ENCODE results near the gene ATCAY. TPM values are rescaled to one million over a fixed set of nuclear protein-coding genes. Genes with fewer than 3 reads are reported as not detected.
"Not testable (repeated sequence)": the region's sequence is repeated elsewhere in the genome, so short reads cannot be mapped to it uniquely, and the experiment has no call there.

The ATCAY gene
- polyA plus RNA-seq, 6 donors from 2014 or later: not detected

GRCh38 chr19:3950871-3951861 lies 70.7 kb downstream of the ATCAY start:
- peaks cover 0 to 12% (median 9%) of the 10 kb centered on the region in 3 donors for H3K27me3 Mint-ChIP-seq
- H3K9me3 Mint-ChIP-seq: peaks cover 0 to 3% (median 0%) of the 10 kb centered on the region in 7 donors
- peak in 1 of 2 donors; percentile 18 for ATAC-seq (ENCODE audit: low read depth in 2 of 2)
- H3K27ac Mint-ChIP-seq: peak overlapping the region in 3 of 6 donors; percentile 5 to 59 (median 42)
- peak overlapping the region; percentile 61 to 86 (median 76) for H3K4me3 Mint-ChIP-seq
- H3K36me3 Mint-ChIP-seq: no peaks in the 10 kb centered on the region
- peaks cover 8 to 12% (median 10%) of the 10 kb centered on the region in 3 donors for H3K4me1 Mint-ChIP-seq
- no peak for DNase-seq

- not testable (repeated sequence) for H3K36me3 Mint-ChIP-seq; H3K27me3 Mint-ChIP-seq; H3K4me1 Mint-ChIP-seq; H3K9me3 Mint-ChIP-seq; DNase-seq; ATAC-seq (ENCODE audit: low read depth in 2 of 2)
- H3K4me3 Mint-ChIP-seq: peak overlapping the region in 3 of 8 donors; percentile 25 to 66 (median 56)
- peak overlapping the region in 2 of 6 donors; percentile 37 to 82 for H3K27ac Mint-ChIP-seq
Measured at GRCh38 chr19:3952755-3953276, 72.3 kb downstream of the ATCAY start.

GRCh38 chr19:3954107-3954506 lies 73.6 kb downstream of the ATCAY start:
- ATAC-seq (ENCODE audit: low read depth in 2 of 2) (no peak), DNase-seq (no peak)
- no peaks in the 10 kb centered on the region for H3K36me3 Mint-ChIP-seq
- no peaks in the 10 kb centered on the region for H3K9me3 Mint-ChIP-seq
- no peak overlapping the region for H3K27ac Mint-ChIP-seq
- H3K27me3 Mint-ChIP-seq: peaks cover 0 to 5% (median 0%) of the 10 kb centered on the region in 3 donors
- peaks cover 8 to 10% (median 8%) of the 10 kb centered on the region in 3 donors for H3K4me1 Mint-ChIP-seq
- H3K4me3 Mint-ChIP-seq: no peak overlapping the region

GRCh38 chr19:3955276-3955675 lies 74.8 kb downstream of the ATCAY start:
- H3K27ac Mint-ChIP-seq: peak overlapping the region in 1 of 6 donors; percentile 38
- H3K4me3 Mint-ChIP-seq; H3K36me3 Mint-ChIP-seq; H3K4me1 Mint-ChIP-seq; H3K27me3 Mint-ChIP-seq; ATAC-seq (ENCODE audit: low read depth in 2 of 2); DNase-seq; H3K9me3 Mint-ChIP-seq: not testable (repeated sequence)

GRCh38 chr19:3955688-3956087 lies 75.2 kb downstream of the ATCAY start:
- H3K36me3 Mint-ChIP-seq: no peaks in the 10 kb centered on the region
- H3K9me3 Mint-ChIP-seq: no peaks in the 10 kb centered on the region
- no peak overlapping the region for H3K4me3 Mint-ChIP-seq
- peak overlapping the region in 1 of 6 donors; percentile 38 for H3K27ac Mint-ChIP-seq
- ATAC-seq (ENCODE audit: low read depth in 2 of 2): no peak
- H3K27me3 Mint-ChIP-seq: peaks cover 0 to 5% (median 0%) of the 10 kb centered on the region in 3 donors
- peaks cover 8 to 10% (median 8%) of the 10 kb centered on the region in 3 donors for H3K4me1 Mint-ChIP-seq
- no peak for DNase-seq

- DNase-seq (no peak), ATAC-seq (ENCODE audit: low read depth in 2 of 2) (no peak)
- Mint-ChIP-seq H3K27me3 (no peaks in the 10 kb centered on the region), H3K36me3 (no peaks in the 10 kb centered on the region), H3K27ac (no peak overlapping the region), H3K4me3 (no peak overlapping the region), H3K9me3 (no peaks in the 10 kb centered on the region), H3K4me1 (no peaks in the 10 kb centered on the region)
Measured at GRCh38 chr19:3958836-3959765, 78.6 kb downstream of the ATCAY start.

GRCh38 chr19:3959766-3960131 lies 79.3 kb downstream of the ATCAY start:
- DNase-seq (no peak), ATAC-seq (ENCODE audit: low read depth in 2 of 2) (no peak)
- H3K27ac Mint-ChIP-seq: no peak overlapping the region
- H3K4me3 Mint-ChIP-seq: no peak overlapping the region
- no peaks in the 10 kb centered on the region for H3K27me3 Mint-ChIP-seq
- H3K36me3 Mint-ChIP-seq: no peaks in the 10 kb centered on the region
- no peaks in the 10 kb centered on the region for H3K9me3 Mint-ChIP-seq
- no peaks in the 10 kb centered on the region for H3K4me1 Mint-ChIP-seq

- ATAC-seq (ENCODE audit: low read depth in 2 of 2) (no peak), DNase-seq (no peak)
- no peaks in the 10 kb centered on the region for H3K36me3 Mint-ChIP-seq
- H3K4me1 Mint-ChIP-seq: peaks cover 0 to 2% (median 0%) of the 10 kb centered on the region in 3 donors
- H3K27me3 Mint-ChIP-seq: no peaks in the 10 kb centered on the region
- no peaks in the 10 kb centered on the region for H3K9me3 Mint-ChIP-seq
- no peak overlapping the region for H3K4me3 Mint-ChIP-seq
- H3K27ac Mint-ChIP-seq: no peak overlapping the region
Measured at GRCh38 chr19:3961007-3961406, 80.5 kb downstream of the ATCAY start.

GRCh38 chr19:3963458-3964255 lies 83.2 kb downstream of the ATCAY start:
- Mint-ChIP-seq H3K27me3 (no peaks in the 10 kb centered on the region), H3K4me1 (peaks cover 5 to 13% (median 6%) of the 10 kb centered on the region in 3 donors), H3K4me3 (no peak overlapping the region), H3K36me3 (no peaks in the 10 kb centered on the region), H3K27ac (no peak overlapping the region), H3K9me3 (no peaks in the 10 kb centered on the region)
- DNase-seq: no peak
- ATAC-seq (ENCODE audit: low read depth in 2 of 2): no peak

- Mint-ChIP-seq H3K36me3 (no peaks in the 10 kb centered on the region), H3K4me1 (peaks cover 5 to 20% (median 11%) of the 10 kb centered on the region in 3 donors), H3K9me3 (no peaks in the 10 kb centered on the region), H3K27ac (no peak overlapping the region), H3K4me3 (no peak overlapping the region), H3K27me3 (no peaks in the 10 kb centered on the region)
- ATAC-seq (ENCODE audit: low read depth in 2 of 2) (no peak), DNase-seq (no peak)
Measured at GRCh38 chr19:3964256-3965194, 84.0 kb downstream of the ATCAY start.

GRCh38 chr19:3966051-3967017 lies 85.8 kb downstream of the ATCAY start:
- no peaks in the 10 kb centered on the region for H3K9me3 Mint-ChIP-seq
- H3K27ac Mint-ChIP-seq: peak overlapping the region in 1 of 6 donors; percentile 38
- peak overlapping the region in 2 of 8 donors; percentile 24 to 56 for H3K4me3 Mint-ChIP-seq
- H3K36me3 Mint-ChIP-seq: no peaks in the 10 kb centered on the region
- DNase-seq: no peak
- no peak for ATAC-seq (ENCODE audit: low read depth in 2 of 2)
- H3K4me1 Mint-ChIP-seq: peaks cover 15 to 36% (median 26%) of the 10 kb centered on the region in 3 donors
- no peaks in the 10 kb centered on the region for H3K27me3 Mint-ChIP-seq

Measured in naive B cell (primary cell).